NCI-H2107 (cell line): Measurements from ENCODE around the gene RAB31.
"Not testable (repeated sequence)": the region's sequence is repeated elsewhere in the genome, so short reads cannot be mapped to it uniquely, and the experiment has no call there.

Experiments
- DNase-seq: peaks from one replicate; lab custom pipeline; 2025; lab: John Stamatoyannopoulos, UW

The RAB31 gene

GRCh38 chr18:9890196-9890595 is 182.1 kb downstream of the RAB31 start:
- no peak for DNase-seq

GRCh38 chr18:9890957-9891356 is 182.9 kb downstream of the RAB31 start:
- DNase-seq, result no peak

- not testable (repeated sequence) for DNase-seq
Measured at GRCh38 chr18:9891515-9891914, 183.4 kb downstream of the RAB31 start.

GRCh38 chr18:9894454-9895068 is 186.5 kb downstream of the RAB31 start:
- DNase-seq, result no peak

- DNase-seq, result no peak
Measured at GRCh38 chr18:9897129-9897528, 189.0 kb downstream of the RAB31 start.

- not testable (repeated sequence) for DNase-seq
Measured at GRCh38 chr18:9897787-9898291, 189.7 kb downstream of the RAB31 start.

- DNase-seq, result no peak
Measured at GRCh38 chr18:9898792-9899549, 190.9 kb downstream of the RAB31 start.

- not testable (repeated sequence) for DNase-seq
Measured at GRCh38 chr18:9899550-9899930, 191.4 kb downstream of the RAB31 start.

- DNase-seq, result no peak
Measured at GRCh38 chr18:9900699-9901098, 192.6 kb downstream of the RAB31 start.

GRCh38 chr18:9901377-9901776 is 193.3 kb downstream of the RAB31 start:
- DNase-seq, result no peak

GRCh38 chr18:9902264-9902663 is 194.2 kb downstream of the RAB31 start:
- DNase-seq, result not testable (repeated sequence)

- no peak for DNase-seq
Measured at GRCh38 chr18:9902832-9903231, 194.7 kb downstream of the RAB31 start.

- DNase-seq, result no peak
Measured at GRCh38 chr18:9905401-9905922, 197.4 kb downstream of the RAB31 start.

GRCh38 chr18:9906481-9906880 is 198.4 kb downstream of the RAB31 start:
- no peak for DNase-seq

GRCh38 chr18:9907867-9908266 is 199.8 kb downstream of the RAB31 start:
- no peak for DNase-seq

GRCh38 chr18:9910071-9910470 is 202.0 kb downstream of the RAB31 start:
- no peak for DNase-seq

GRCh38 chr18:9910661-9911060 is 202.6 kb downstream of the RAB31 start:
- no peak for DNase-seq

- no peak for DNase-seq
Measured at GRCh38 chr18:9911226-9911625, 203.1 kb downstream of the RAB31 start.
